ENCODE results near the gene PRSS2.
"Not testable (repeated sequence)": the region's sequence is repeated elsewhere in the genome, so short reads cannot be mapped to it uniquely, and the experiment has no call there.

PRSS2 gene

GRCh38 chr7:142773230-142773629 is 2.5 kb downstream of the PRSS2 start:
- CTCF ChIA-PET: interaction anchor here (1.2 to 9.5 kb wide), 3 partner anchors 12 to 141 kb away, joined by 4 to 99 read pairs (median 18); no protein-coding TSS in a partner anchor
- POLR2A ChIA-PET: no interaction called here
- no peak for DNase-seq (ENCODE audit: extremely low spot score)
- TF ChIP-seq CTCF (IDR thresholded peaks at IDR 0.05; ENCODE audit: control extremely low read depth, extremely low read depth, low read depth, missing control alignments): no peak

- DNase-seq (ENCODE audit: extremely low spot score): no peak
- ChIA-PET CTCF (interaction anchor here (1.2 to 2.1 kb wide), 5 partner anchors 9 to 239 kb away, joined by 3 to 20 read pairs (median 4); no protein-coding TSS in a partner anchor), POLR2A (no interaction called here)
- TF ChIP-seq CTCF (IDR thresholded peaks at IDR 0.05; ENCODE audit: control extremely low read depth, extremely low read depth, low read depth, missing control alignments): no peak
Measured at GRCh38 chr7:142773937-142774744, 3.4 kb downstream of the PRSS2 start.

- TF ChIP-seq CTCF (IDR thresholded peaks at IDR 0.05; ENCODE audit: control extremely low read depth, extremely low read depth, low read depth, missing control alignments): no peak
- no peak for DNase-seq (ENCODE audit: extremely low spot score)
- ChIA-PET CTCF (interaction anchor here (1.2 to 2.1 kb wide), 5 partner anchors 9 to 240 kb away, joined by 3 to 20 read pairs (median 4); no protein-coding TSS in a partner anchor), POLR2A (no interaction called here)
Measured at GRCh38 chr7:142774826-142775225, 4.1 kb downstream of the PRSS2 start.

DNA sequence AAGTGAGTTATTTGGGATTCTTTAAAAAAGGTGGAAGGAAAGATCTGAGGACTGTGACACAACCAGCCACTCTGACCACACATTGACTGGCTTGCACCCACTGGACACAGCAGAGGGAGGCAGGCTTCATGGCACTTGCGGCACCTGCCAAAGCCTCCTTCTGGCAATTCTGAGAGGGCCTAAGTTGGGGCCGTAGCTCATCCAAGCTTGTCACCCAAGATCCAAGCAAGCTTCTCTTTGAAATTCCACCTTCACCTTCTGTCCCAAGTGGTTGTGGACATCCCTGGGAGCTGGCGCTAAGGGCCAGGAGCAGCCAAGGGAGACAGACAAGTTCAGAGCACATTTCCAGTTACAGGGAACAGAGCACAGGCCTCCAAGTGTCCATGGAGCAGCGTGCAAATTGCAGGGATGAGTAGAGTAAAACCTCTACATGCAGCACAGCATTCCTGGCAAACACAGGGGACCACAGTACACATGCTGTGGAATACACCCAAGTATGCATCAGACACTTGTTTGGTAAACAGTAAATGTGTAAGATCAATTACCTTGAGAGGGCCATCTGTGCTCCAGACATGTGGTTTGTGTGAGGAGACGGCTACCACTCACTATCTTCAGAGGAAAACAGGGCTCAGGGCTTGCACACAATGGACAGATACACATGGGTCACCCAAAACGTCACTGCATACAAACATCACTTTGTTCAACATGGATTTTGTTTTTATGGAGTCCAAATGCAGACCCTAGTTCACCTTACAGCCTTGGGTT is 4.8 kb downstream of the PRSS2 start:
- DNase-seq (ENCODE audit: extremely low spot score); POLR2A ChIA-PET: not testable (repeated sequence)
- CTCF ChIA-PET: interaction anchor here (1.3 to 2.1 kb wide), 4 partner anchors 8 to 240 kb away, joined by 3 to 20 read pairs (median 4); no protein-coding TSS in a partner anchor

- no peak for TF ChIP-seq CTCF (IDR thresholded peaks at IDR 0.05; ENCODE audit: control extremely low read depth, extremely low read depth, low read depth, missing control alignments)
Measured at GRCh38 chr7:142776206-142776844, 5.6 kb downstream of the PRSS2 start.

GRCh38 chr7:142776845-142777225 is 6.1 kb downstream of the PRSS2 start:
- DNase-seq (ENCODE audit: extremely low spot score); POLR2A ChIA-PET: not testable (repeated sequence)
- CTCF ChIA-PET: interaction anchor here (1.1 to 1.3 kb wide), 3 partner anchors 19 to 144 kb away, joined by 3 to 5 read pairs (median 3); no protein-coding TSS in a partner anchor

More at GRCh38 chr7:142776206-142776844, 5.6 kb downstream of the PRSS2 start:
- ChIA-PET POLR2A (no interaction called here), CTCF (interaction anchor here (1.1 to 1.3 kb wide), 2 partner anchors 35 to 144 kb away, joined by 3 to 5 read pairs; no protein-coding TSS in a partner anchor)
- DNase-seq (ENCODE audit: extremely low spot score): no peak

GRCh38 chr7:142777318-142777717 is 6.5 kb downstream of the PRSS2 start:
- DNase-seq (ENCODE audit: extremely low spot score): no peak
- CTCF ChIA-PET: interaction anchor here (0.9 to 1.5 kb wide), 4 partner anchors 19 to 75 kb away, joined by 3 to 5 read pairs (median 4); no protein-coding TSS in a partner anchor
- TF ChIP-seq CTCF (IDR thresholded peaks at IDR 0.05; ENCODE audit: control extremely low read depth, extremely low read depth, low read depth, missing control alignments): no peak
- POLR2A ChIA-PET: no interaction called here
